Omental fat pad (tissue), 4 donors: ENCODE measurements around the gene MANF. TPM values are rescaled to one million over a fixed set of nuclear protein-coding genes. Genes with fewer than 3 reads are reported as not detected.
A peak's percentile ranks its signal among the peaks of the same experiment; 100 is the strongest.

Experiments used
- ATAC-seq: fragments of 150-250 bp; one replicate; pipeline ENCODE4 v1.9.1; 2016; ENCODE audit warnings: mild to moderate bottlenecking, moderate library complexity; ENCODE audit not compliant: low FRiP score
- DNase-seq: peaks from one replicate; pipeline ENCODE4 v3.0.0-alpha.2; 2019; ENCODE audit warnings: low spot score
- total RNA-seq, 4 donors: library from RNA; depleted of rRNA; stranded (reverse); fragments of >200 nt; gene quantifications; one replicate each; pipeline ENCODE4 v1.1.0, GENCODE V29; 2016
- TF ChIP-seq, protein P1 (sequence below), 3 donors: fragments of 450-650 bp; IDR thresholded peaks; one replicate each; pipeline ENCODE4 v1.5.1; 2016 to 2017; ENCODE audit warnings: antibody characterized with exemption in 3 of 3, mild to moderate bottlenecking in 3 of 3, moderate library complexity in 2 of 3

MANF gene
- total RNA-seq, 4 donors from 2014 or later = 27.0 to 54.7 (median 39.4) TPM

DNA sequence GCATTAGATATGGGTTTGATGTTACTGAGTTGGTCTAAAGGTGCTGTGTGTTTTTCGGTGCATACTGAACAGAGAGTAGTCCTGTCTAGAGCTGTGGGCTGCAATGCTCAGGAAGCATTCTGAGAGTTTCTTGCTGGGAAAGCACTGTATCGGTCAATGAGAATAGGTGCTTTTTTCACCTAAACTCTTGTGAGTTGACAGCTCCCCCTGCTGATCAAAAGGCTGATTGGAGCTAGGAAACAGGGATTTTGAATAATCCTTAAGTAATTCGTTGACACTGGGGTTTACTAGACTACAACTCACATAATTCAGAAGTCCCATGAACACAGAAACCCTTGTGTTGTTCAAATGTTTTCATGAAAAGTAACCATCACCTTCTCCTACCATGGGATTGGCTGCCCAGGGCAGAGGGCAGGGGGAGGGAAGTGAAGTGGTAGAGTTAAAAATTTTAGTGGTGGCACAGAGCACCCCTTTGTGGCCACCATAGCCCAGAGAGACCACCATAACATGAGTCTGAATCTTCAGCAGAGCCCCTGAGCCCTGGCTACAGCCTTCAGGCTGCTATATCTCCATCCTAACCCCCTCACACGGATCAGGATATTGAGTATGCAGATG lies 13.0 kb upstream of the MANF start:
- DNase-seq = no peak
- TF ChIP-seq, protein P1, sequence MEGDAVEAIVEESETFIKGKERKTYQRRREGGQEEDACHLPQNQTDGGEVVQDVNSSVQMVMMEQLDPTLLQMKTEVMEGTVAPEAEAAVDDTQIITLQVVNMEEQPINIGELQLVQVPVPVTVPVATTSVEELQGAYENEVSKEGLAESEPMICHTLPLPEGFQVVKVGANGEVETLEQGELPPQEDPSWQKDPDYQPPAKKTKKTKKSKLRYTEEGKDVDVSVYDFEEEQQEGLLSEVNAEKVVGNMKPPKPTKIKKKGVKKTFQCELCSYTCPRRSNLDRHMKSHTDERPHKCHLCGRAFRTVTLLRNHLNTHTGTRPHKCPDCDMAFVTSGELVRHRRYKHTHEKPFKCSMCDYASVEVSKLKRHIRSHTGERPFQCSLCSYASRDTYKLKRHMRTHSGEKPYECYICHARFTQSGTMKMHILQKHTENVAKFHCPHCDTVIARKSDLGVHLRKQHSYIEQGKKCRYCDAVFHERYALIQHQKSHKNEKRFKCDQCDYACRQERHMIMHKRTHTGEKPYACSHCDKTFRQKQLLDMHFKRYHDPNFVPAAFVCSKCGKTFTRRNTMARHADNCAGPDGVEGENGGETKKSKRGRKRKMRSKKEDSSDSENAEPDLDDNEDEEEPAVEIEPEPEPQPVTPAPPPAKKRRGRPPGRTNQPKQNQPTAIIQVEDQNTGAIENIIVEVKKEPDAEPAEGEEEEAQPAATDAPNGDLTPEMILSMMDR (IDR thresholded peaks at IDR 0.05) = peak in 1 of 3 donors; percentile 72
- ATAC-seq = no peak

DNA sequence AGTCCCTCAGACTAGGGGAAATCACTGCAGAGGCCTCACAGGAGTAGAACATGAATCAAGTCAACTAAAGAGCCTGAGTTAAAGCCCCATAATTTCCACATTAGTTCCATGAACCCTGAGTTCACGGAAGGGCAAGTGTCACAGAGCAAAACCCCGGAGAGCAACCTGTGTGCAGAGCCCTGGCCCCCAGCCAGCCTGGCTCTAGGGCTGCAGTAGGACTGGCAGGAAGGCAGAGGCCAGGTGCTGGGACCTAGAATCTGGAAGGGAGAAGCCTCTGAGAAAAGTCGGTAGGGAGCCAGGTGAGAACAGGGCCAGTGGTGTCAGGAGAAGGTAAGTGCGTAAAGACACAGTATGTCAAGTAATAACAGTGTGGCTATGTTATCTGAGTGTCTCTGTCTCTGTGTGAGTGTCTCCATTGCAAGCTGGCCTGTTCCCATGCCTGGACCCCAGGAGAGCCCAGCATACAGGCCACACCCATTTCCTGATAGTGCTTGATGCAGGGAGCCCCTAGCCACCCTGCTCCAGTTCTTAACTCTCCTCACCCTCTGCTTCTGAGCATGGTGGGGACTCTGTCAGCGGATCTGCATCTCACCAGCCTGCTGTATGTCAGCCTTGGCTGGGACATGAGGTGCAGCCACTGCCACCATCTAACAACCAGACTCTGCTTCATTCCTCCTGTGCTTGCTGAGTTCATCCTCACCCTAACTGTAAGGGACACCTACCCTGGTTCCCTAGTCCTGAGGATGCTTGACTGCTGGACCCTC lies 11.3 kb upstream of the MANF start:
- ATAC-seq (no peak), DNase-seq (no peak)
- TF ChIP-seq, protein P1 (IDR thresholded peaks at IDR 0.05) = no peak

DNA sequence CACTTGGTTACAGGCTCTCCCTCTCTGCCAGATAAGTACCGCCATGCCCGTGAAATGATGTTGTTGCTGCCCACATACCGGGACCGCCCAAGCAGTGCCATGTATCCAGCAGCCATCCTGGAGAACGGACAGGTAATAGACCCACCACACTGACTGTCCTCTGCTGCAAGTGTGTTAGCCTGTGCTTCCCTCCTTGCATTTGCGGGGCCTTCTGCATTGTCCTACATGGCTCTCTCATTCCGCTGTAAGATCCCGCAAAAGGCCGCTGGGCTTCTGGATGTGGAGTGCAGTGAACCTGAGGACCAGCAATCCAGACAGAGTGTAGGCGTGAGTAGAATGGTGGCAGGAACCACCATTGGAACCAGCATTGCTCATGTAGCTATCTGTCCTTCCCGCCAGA lies 10.6 kb upstream of the MANF start:
- DNase-seq (no peak), ATAC-seq (no peak)
- TF ChIP-seq, protein P1 (IDR thresholded peaks at IDR 0.05) = no peak

DNA sequence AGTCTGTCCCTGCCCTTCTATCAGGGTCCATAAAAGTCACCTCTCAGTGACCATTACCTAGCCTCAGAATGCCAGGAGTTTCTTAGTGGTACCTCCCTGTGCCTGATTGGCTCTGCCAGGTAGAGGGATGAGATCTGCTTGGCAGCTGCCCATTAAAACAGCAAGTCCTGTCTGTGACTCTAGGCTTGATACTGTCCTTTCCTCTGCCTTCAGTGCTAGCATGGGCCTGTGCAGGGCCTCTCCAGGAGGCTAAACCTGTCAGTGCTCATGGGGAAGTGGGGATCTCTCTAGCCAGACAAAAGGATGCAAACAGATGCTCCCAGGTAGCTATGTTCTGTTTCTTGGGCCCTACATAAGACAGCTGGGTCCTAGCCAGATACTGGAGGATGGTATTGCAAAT lies 10.0 kb upstream of the MANF start:
- DNase-seq = no peak
- no peak for ATAC-seq

DNA sequence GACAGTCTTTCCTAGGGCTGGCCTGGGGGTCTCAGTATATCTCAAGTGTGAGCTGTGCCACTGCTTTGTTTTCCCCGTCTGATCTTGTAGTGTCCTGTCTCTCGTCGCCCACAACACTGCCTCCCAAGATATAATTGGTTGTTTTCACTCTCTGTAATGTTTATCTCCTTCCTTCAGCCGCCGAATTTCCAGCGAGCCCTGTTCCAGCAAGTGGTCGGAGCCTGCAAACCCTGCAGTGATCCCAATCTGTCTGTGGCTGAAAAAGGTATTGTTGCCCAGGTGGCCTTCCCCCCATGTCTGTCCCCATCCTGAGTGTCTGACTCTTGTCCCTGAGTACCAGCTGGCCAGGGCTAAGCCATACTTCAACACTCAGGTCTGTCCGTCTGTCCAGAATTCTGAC lies 9.5 kb upstream of the MANF start:
- TF ChIP-seq, protein P1 (IDR thresholded peaks at IDR 0.05) = no peak
- ATAC-seq = no peak
- no peak for DNase-seq

More for the DNA sequence above, 10.0 kb upstream of the MANF start:
- TF ChIP-seq, protein P1 (IDR thresholded peaks at IDR 0.05) = no peak

DNA sequence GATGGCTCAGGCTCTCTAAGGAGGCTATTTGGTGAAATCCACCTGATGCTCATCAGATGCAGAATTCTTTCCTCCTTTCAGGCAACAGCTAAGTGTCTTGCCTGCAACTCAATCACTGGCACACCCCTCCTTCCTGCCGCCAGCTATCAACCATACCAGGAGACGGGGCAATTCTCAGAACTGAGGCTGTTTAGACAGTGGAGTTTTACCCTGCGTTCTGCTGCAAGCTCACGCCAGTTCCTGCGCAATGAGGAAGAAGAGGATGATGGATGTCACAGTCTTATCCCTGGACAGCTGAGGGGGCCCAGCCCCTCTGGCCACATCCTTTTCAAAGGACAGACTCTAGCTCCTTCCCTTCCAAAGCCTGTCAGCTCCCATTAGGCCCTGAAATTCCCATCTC lies 7.0 kb upstream of the MANF start:
- ATAC-seq = no peak
- no peak for DNase-seq
- TF ChIP-seq, protein P1 (IDR thresholded peaks at IDR 0.05) = no peak

DNA sequence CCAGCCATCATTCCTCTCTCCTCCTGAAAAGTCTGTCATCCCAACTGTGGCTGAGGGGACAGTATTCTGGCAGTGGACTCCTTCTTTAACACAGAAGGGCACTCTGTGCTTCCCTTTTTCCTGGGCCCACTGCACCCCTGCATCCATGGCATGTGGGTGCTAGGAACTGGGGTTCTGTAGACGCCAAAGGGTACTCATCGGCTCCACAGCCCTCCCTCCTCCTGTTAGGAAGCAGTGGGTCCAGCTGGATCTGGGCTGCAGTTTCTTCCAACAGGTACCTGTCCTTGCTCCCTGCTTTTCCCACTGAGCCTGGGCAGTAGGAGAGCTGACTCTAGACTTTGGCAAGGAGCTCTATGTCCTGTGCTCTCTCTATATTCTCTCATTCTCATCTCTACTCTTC lies 6.4 kb upstream of the MANF start:
- ATAC-seq = no peak

More for the DNA sequence above, 6.4 kb upstream of the MANF start:
- DNase-seq = no peak
- TF ChIP-seq, protein P1 (IDR thresholded peaks at IDR 0.05) = no peak
